Neural crest cell (in vitro differentiated cells): ENCODE measurements around the gene HOXA11. TPM values are rescaled to one million over a fixed set of nuclear protein-coding genes. Genes with fewer than 3 reads are reported as not detected.

ENCODE experiments used
- DNase-seq: peaks from one replicate; pipeline ENCODE4 v3.0.0; 2021; ENCODE audit warnings: low read depth, mixed read lengths, low spot score
- H3K27ac Mint-ChIP-seq: one replicate; pipeline ENCODE4 v1.8.0; 2021; ENCODE audit warnings: mild to moderate bottlenecking, mixed read lengths; ENCODE audit not compliant: unreplicated experiment
- H3K27me3 Mint-ChIP-seq: 2 replicates; pipeline ENCODE4 v1.8.0; 2021; ENCODE audit warnings: low read depth, mild to moderate bottlenecking, mixed read lengths
- H3K36me3 Mint-ChIP-seq: 2 replicates; pipeline ENCODE4 v1.8.0; 2021; ENCODE audit warnings: low read depth, mild to moderate bottlenecking, mixed read lengths
- H3K4me1 Mint-ChIP-seq: 2 replicates; pipeline ENCODE4 v1.8.0; 2021; ENCODE audit warnings: mixed read lengths
- H3K4me3 Mint-ChIP-seq: one replicate; pipeline ENCODE4 v1.8.0; 2021; ENCODE audit warnings: mild to moderate bottlenecking, mixed read lengths
- H3K9me3 Mint-ChIP-seq: 2 replicates; pipeline ENCODE4 v1.8.0; 2021; ENCODE audit warnings: mixed read lengths
- CTCF ChIP-seq: fragments of 200-600 bp; sonication (generic); conservative IDR thresholded peaks from 2 replicates; pipeline ENCODE4 v1.5.0; 2021; ENCODE audit warnings: antibody characterized with exemption, mild to moderate bottlenecking
- total RNA-seq: library from RNA; stranded (reverse); gene quantifications from 2 replicates; pipeline ENCODE4 v1.2.1, GENCODE V29; 2021

Gene HOXA11
- total RNA-seq, 1 donor from 2014 or later: not detected

- peak overlapping the region; percentile 54 for H3K27ac Mint-ChIP-seq
- peak overlapping the region; percentile 79 for H3K4me3 Mint-ChIP-seq
- no peaks in the 10 kb centered on the region for H3K9me3 Mint-ChIP-seq
- peaks cover 7% of the 10 kb centered on the region for H3K36me3 Mint-ChIP-seq
- TF ChIP-seq CTCF: no peak
- H3K4me1 Mint-ChIP-seq: peaks cover 6% of the 10 kb centered on the region
- no peak for DNase-seq
- peaks cover 95% of the 10 kb centered on the region for H3K27me3 Mint-ChIP-seq
These were observed 21.6 kb downstream of the HOXA11 start for GRCh38 chr7:27163288-27164044.

- Mint-ChIP-seq H3K27ac (no peak overlapping the region), H3K27me3 (peaks cover 95% of the 10 kb centered on the region), H3K9me3 (no peaks in the 10 kb centered on the region), H3K4me1 (peaks cover 11% of the 10 kb centered on the region), H3K4me3 (peak overlapping the region; percentile 79), H3K36me3 (peaks cover 9% of the 10 kb centered on the region)
- DNase-seq: no peak
- no peak for TF ChIP-seq CTCF
These were observed 22.3 kb downstream of the HOXA11 start for GRCh38 chr7:27162561-27163287.

GRCh38 chr7:27161721-27162560 is 23.1 kb downstream of the HOXA11 start:
- Mint-ChIP-seq H3K27ac (peak overlapping the region; percentile 35), H3K27me3 (peaks cover 95% of the 10 kb centered on the region), H3K4me3 (peak overlapping the region; percentile 79), H3K4me1 (peaks cover 12% of the 10 kb centered on the region), H3K9me3 (no peaks in the 10 kb centered on the region), H3K36me3 (peaks cover 9% of the 10 kb centered on the region)
- no peak for TF ChIP-seq CTCF
- DNase-seq: no peak

- peaks cover 9% of the 10 kb centered on the region for H3K36me3 Mint-ChIP-seq
- no peaks in the 10 kb centered on the region for H3K9me3 Mint-ChIP-seq
- H3K4me1 Mint-ChIP-seq: peaks cover 15% of the 10 kb centered on the region
- H3K27me3 Mint-ChIP-seq: peaks cover 95% of the 10 kb centered on the region
- TF ChIP-seq CTCF: peak; percentile 6
- peak overlapping the region; percentile 85 for H3K4me3 Mint-ChIP-seq
- no peak for DNase-seq
- H3K27ac Mint-ChIP-seq: no peak overlapping the region
These were observed 23.8 kb downstream of the HOXA11 start for GRCh38 chr7:27161214-27161720.

GRCh38 chr7:27160546-27161213 is 24.4 kb downstream of the HOXA11 start:
- peak; percentile 99 for TF ChIP-seq CTCF
- peaks cover 95% of the 10 kb centered on the region for H3K27me3 Mint-ChIP-seq
- no peaks in the 10 kb centered on the region for H3K9me3 Mint-ChIP-seq
- H3K36me3 Mint-ChIP-seq: peaks cover 8% of the 10 kb centered on the region
- DNase-seq: peak; percentile 94
- peak overlapping the region; percentile 85 for H3K4me3 Mint-ChIP-seq
- H3K4me1 Mint-ChIP-seq: peaks cover 19% of the 10 kb centered on the region
- no peak overlapping the region for H3K27ac Mint-ChIP-seq
